Fibroblast of pulmonary artery (primary cell): ENCODE results near the gene EP400.

Experiments
- DNase-seq: peaks from one replicate; pipeline ENCODE4 v3.0.0-alpha.2; 2010; ENCODE audit warnings: low read depth
- H3K4me3 ChIP-seq: replicated peaks from 2 replicates; pipeline ENCODE4 v1.5.1; 2011; ENCODE audit warnings: low read depth, mild to moderate bottlenecking, control low read depth, low read length, moderate library complexity
- CTCF ChIP-seq: IDR thresholded peaks from 2 replicates; pipeline ENCODE4 v1.5.1; 2011; ENCODE audit warnings: mild to moderate bottlenecking, control low read depth, low read length, inconsistent platforms; ENCODE audit errors: missing control alignments

The EP400 gene

GRCh38 chr12:132111654-132112304 lies 162.0 kb downstream of the EP400 start:
- no peak for DNase-seq
- TF ChIP-seq CTCF = no peak
- H3K4me3 ChIP-seq = no peak overlapping the region

GRCh38 chr12:132114667-132115066 lies 164.9 kb downstream of the EP400 start:
- no peak for TF ChIP-seq CTCF
- no peak for DNase-seq
- no peak overlapping the region for H3K4me3 ChIP-seq

GRCh38 chr12:132115500-132115899 lies 165.8 kb downstream of the EP400 start:
- no peak for DNase-seq
- no peak for TF ChIP-seq CTCF

GRCh38 chr12:132116709-132117557 lies 167.2 kb downstream of the EP400 start:
- no peak for DNase-seq
- TF ChIP-seq CTCF = no peak
- H3K4me3 ChIP-seq = no peak overlapping the region

More at GRCh38 chr12:132115500-132115899, 165.8 kb downstream of the EP400 start:
- H3K4me3 ChIP-seq = no peak overlapping the region

- no peak for TF ChIP-seq CTCF
- no peak overlapping the region for H3K4me3 ChIP-seq
- DNase-seq = no peak
Observed at GRCh38 chr12:132117558-132117875, 167.8 kb downstream of the EP400 start.

- no peak overlapping the region for H3K4me3 ChIP-seq
- TF ChIP-seq CTCF = no peak
- no peak for DNase-seq
Observed at GRCh38 chr12:132118876-132119275, 169.1 kb downstream of the EP400 start.
